ENCODE measurements around the gene PDCD11.

PDCD11 gene

DNA sequence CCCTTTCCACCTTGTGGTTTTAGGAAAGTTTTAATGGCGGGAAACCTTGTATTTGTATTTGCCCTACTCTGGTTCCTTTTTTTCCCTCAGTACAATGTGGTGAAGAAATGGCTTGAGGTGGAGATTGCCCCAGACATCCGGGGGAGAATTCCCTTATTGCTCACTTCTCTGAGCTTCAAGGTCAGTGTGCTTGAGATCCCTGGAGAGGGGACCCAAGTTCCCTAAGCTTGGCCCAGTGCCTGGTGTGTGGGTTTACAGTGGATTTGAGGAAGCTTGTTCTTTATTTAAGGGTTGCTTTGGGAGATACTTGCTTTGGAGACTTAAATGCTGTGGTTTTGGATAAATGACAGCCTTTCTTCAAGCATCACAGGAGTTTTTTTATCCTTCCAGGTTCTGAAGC is 37.4 kb downstream of the PDCD11 start:
- DNase-seq (ENCODE audit: insufficient read length, low spot score) (no peak), FAIRE-seq (no peak)
- TF ChIP-seq POU2F2 (IDR thresholded peaks at IDR 0.05; ENCODE audit: low read depth, low read length) (no peak), TAF1 (IDR thresholded peaks at IDR 0.05; ENCODE audit: low read depth, low read length) (no peak), SPI1 (IDR thresholded peaks at IDR 0.05; ENCODE audit: low read depth, low read length) (no peak), PAX5 (IDR thresholded peaks at IDR 0.05; ENCODE audit: insufficient read depth, low read length, severe bottlenecking) (no peak), POLR2AphosphoS5 (IDR thresholded peaks at IDR 0.05; ENCODE audit: low read depth, low read length) (no peak), POLR2A (IDR thresholded peaks at IDR 0.05; ENCODE audit: low read depth, low read length) (no peak)

DNA sequence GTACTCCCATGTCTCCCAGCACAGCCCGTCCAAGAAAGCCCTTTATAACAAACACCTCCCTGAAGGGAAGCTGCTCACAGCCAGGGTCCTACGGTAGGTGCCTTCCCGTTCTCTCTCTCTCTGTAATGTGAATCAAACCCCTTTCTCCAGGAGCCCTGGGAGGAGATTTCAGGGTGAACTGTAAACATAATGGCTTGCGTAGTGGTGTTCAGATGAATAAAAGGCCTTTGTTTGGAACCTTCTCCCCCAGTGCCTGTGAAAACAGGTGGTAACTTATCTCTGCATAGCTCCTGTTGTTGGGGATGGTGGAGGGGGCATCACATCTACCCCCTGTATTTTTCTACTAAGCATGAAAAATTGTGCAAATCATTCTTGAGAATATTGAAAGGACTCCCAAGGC is 43.4 kb downstream of the PDCD11 start:
- DNase-seq (ENCODE audit: insufficient read length, low spot score) (no peak), FAIRE-seq (no peak)
- TF ChIP-seq POU2F2 (IDR thresholded peaks at IDR 0.05; ENCODE audit: low read depth, low read length) (no peak), POLR2A (IDR thresholded peaks at IDR 0.05; ENCODE audit: low read depth, low read length) (no peak), POLR2AphosphoS5 (IDR thresholded peaks at IDR 0.05; ENCODE audit: low read depth, low read length) (no peak), PAX5 (IDR thresholded peaks at IDR 0.05; ENCODE audit: insufficient read depth, low read length, severe bottlenecking) (no peak), TAF1 (IDR thresholded peaks at IDR 0.05; ENCODE audit: low read depth, low read length) (no peak), SPI1 (IDR thresholded peaks at IDR 0.05; ENCODE audit: low read depth, low read length) (no peak)

- FAIRE-seq (no peak), DNase-seq (ENCODE audit: insufficient read length, low spot score) (no peak)
- TF ChIP-seq POLR2A (IDR thresholded peaks at IDR 0.05; ENCODE audit: low read depth, low read length) (no peak; the same call in 1 of the 2 replicates), POU2F2 (IDR thresholded peaks at IDR 0.05; ENCODE audit: low read depth, low read length) (no peak)
Measured at GRCh38 chr10:103440416-103440815, 44.0 kb downstream of the PDCD11 start.

- DNase-seq (ENCODE audit: insufficient read length, low spot score) (no peak), FAIRE-seq (no peak)
- TF ChIP-seq POLR2AphosphoS5 (IDR thresholded peaks at IDR 0.05; ENCODE audit: low read depth, low read length) (no peak), TAF1 (IDR thresholded peaks at IDR 0.05; ENCODE audit: low read depth, low read length) (no peak), POLR2A (IDR thresholded peaks at IDR 0.05; ENCODE audit: low read depth, low read length) (no peak), PAX5 (IDR thresholded peaks at IDR 0.05; ENCODE audit: insufficient read depth, low read length, severe bottlenecking) (no peak), SPI1 (IDR thresholded peaks at IDR 0.05; ENCODE audit: low read depth, low read length) (no peak), POU2F2 (IDR thresholded peaks at IDR 0.05; ENCODE audit: low read depth, low read length) (no peak)
Measured at GRCh38 chr10:103441206-103441605, 44.8 kb downstream of the PDCD11 start.

GRCh38 chr10:103441611-103442010 is 45.2 kb downstream of the PDCD11 start:
- DNase-seq (ENCODE audit: insufficient read length, low spot score), result no peak
- FAIRE-seq, result no peak
- TF ChIP-seq POU2F2 (IDR thresholded peaks at IDR 0.05; ENCODE audit: low read depth, low read length) (no peak), TAF1 (IDR thresholded peaks at IDR 0.05; ENCODE audit: low read depth, low read length) (no peak), PAX5 (IDR thresholded peaks at IDR 0.05; ENCODE audit: insufficient read depth, low read length, severe bottlenecking) (no peak), POLR2A (IDR thresholded peaks at IDR 0.05; ENCODE audit: low read depth, low read length) (no peak), POLR2AphosphoS5 (IDR thresholded peaks at IDR 0.05; ENCODE audit: low read depth, low read length) (no peak), SPI1 (IDR thresholded peaks at IDR 0.05; ENCODE audit: low read depth, low read length) (no peak)

GRCh38 chr10:103442031-103442461 is 45.6 kb downstream of the PDCD11 start:
- DNase-seq (ENCODE audit: insufficient read length, low spot score) (no peak), FAIRE-seq (no peak)
- TF ChIP-seq POLR2AphosphoS5 (IDR thresholded peaks at IDR 0.05; ENCODE audit: low read depth, low read length) (no peak), SPI1 (IDR thresholded peaks at IDR 0.05; ENCODE audit: low read depth, low read length) (no peak), PAX5 (IDR thresholded peaks at IDR 0.05; ENCODE audit: insufficient read depth, low read length, severe bottlenecking) (no peak), TAF1 (IDR thresholded peaks at IDR 0.05; ENCODE audit: low read depth, low read length) (no peak), POU2F2 (IDR thresholded peaks at IDR 0.05; ENCODE audit: low read depth, low read length) (no peak), POLR2A (IDR thresholded peaks at IDR 0.05; ENCODE audit: low read depth, low read length) (no peak)

DNA sequence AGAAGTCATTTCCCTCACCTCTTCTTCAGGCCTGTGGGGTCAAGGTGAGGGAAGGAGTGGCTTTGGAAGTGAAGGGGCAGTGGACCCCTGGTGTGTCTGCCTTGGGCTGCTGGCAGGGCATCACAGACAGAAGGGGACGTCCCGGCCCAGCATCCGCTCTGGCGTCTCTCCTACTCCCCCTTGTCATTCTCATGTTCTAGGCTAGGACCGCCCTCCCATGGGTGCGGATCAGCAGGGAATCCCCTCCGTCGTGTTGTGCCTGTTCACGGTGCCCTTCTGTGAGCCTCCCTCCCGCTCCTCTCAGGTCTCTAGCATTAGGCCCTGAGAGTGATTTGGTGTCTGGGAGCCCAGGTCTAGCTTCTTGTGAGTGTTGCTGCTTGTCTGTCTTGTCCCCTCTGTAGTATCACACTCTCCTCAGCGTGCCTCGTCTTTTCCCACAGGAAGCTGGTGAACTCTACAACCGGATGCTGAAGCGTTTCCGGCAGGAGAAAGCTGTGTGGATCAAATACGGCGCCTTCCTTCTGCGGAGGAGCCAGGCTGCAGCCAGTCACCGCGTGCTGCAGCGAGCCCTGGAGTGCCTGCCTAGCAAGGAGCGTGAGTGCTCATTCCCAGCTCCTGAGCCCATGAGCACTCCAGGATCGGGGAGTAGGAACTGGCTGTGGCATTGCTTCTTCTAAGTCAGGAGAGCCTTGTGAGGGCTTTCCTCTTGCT is 47.2 kb downstream of the PDCD11 start:
- DNase-seq (ENCODE audit: insufficient read length, low spot score) (no peak), FAIRE-seq (no peak)
- TF ChIP-seq POLR2A (IDR thresholded peaks at IDR 0.05; ENCODE audit: low read depth, low read length) (0 out of 2 replicates have a peak, but pooled peaks have one; percentile 32), POLR2AphosphoS5 (IDR thresholded peaks at IDR 0.05; ENCODE audit: low read depth, low read length) (no peak), POU2F2 (IDR thresholded peaks at IDR 0.05; ENCODE audit: low read depth, low read length) (no peak), TAF1 (IDR thresholded peaks at IDR 0.05; ENCODE audit: low read depth, low read length) (no peak)

- no peak for DNase-seq (ENCODE audit: insufficient read length, low spot score)
- FAIRE-seq, result no peak
- TF ChIP-seq POLR2A (IDR thresholded peaks at IDR 0.05; ENCODE audit: low read depth, low read length) (no peak), POLR2AphosphoS5 (IDR thresholded peaks at IDR 0.05; ENCODE audit: low read depth, low read length) (no peak), POU2F2 (IDR thresholded peaks at IDR 0.05; ENCODE audit: low read depth, low read length) (no peak), SPI1 (IDR thresholded peaks at IDR 0.05; ENCODE audit: low read depth, low read length) (no peak), PAX5 (IDR thresholded peaks at IDR 0.05; ENCODE audit: insufficient read depth, low read length, severe bottlenecking) (no peak), TAF1 (IDR thresholded peaks at IDR 0.05; ENCODE audit: low read depth, low read length) (no peak)
Measured at GRCh38 chr10:103444478-103444877, 48.1 kb downstream of the PDCD11 start.

DNA sequence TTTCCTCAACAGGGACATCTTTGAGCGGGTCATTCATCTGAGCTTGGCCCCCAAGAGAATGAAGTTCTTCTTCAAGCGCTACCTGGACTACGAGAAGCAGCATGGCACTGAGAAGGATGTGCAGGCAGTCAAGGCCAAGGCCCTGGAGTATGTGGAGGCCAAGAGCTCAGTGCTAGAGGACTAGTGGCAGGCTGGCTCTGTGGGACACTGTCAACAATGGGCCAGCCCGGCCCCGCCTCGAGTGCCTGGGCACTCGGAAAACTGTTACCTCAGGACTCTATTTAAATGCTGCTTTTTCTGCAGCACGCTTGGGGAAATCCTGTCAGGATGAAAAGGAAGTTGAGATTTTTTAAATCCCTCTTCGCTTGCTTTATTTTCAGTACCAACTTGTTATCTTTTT is 48.9 kb downstream of the PDCD11 start:
- TF ChIP-seq POLR2AphosphoS5 (IDR thresholded peaks at IDR 0.05; ENCODE audit: low read depth, low read length) (no peak), TAF1 (IDR thresholded peaks at IDR 0.05; ENCODE audit: low read depth, low read length) (no peak), SPI1 (IDR thresholded peaks at IDR 0.05; ENCODE audit: low read depth, low read length) (no peak), POLR2A (IDR thresholded peaks at IDR 0.05; ENCODE audit: low read depth, low read length) (no peak), POU2F2 (IDR thresholded peaks at IDR 0.05; ENCODE audit: low read depth, low read length) (no peak), PAX5 (IDR thresholded peaks at IDR 0.05; ENCODE audit: insufficient read depth, low read length, severe bottlenecking) (no peak)
- FAIRE-seq, result no peak
- DNase-seq (ENCODE audit: insufficient read length, low spot score), result no peak

All from GM12891 (cell line).